ENCODE data around the gene PEPD. TPM values are rescaled to one million over a fixed set of nuclear protein-coding genes. Genes with fewer than 3 reads are reported as not detected.
"Not testable (repeated sequence)": the region's sequence is repeated elsewhere in the genome, so short reads cannot be mapped to it uniquely, and the experiment has no call there.

The PEPD gene
- total RNA-seq, 2 experiments from 2014 or later = 26.9 to 37.4 TPM

DNA sequence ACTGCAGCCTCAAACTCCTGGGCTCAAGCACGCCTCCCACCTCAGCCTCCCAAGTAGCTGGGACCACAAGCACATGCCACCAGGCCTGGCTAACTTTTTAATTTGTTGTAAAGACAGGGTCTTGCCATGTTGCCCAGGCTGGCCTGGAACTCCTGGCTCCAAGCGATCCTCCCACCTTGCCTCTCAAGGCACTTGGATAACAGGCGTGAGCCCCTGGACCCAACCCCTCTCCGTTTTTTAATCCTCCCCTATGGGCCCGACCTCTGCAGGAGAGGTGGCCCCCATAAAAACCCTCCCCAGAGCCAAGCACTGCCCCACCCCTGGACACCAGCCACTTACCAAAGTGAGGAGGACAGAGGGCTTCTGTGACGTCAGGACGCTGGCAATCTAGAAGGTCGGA is 28.6 kb downstream of the PEPD start:
- Mint-ChIP-seq H3K27me3 (no peaks in the 10 kb centered on the region), H3K9me3 (ENCODE audit: low read depth) (no peaks in the 10 kb centered on the region), H3K36me3 (ENCODE audit: low read depth) (peaks cover 2% of the 10 kb centered on the region), H3K27ac (no peak overlapping the region), H3K4me1 (no peaks in the 10 kb centered on the region), H3K4me3 (no peak overlapping the region)
- DNase-seq (no peak), ATAC-seq (no peak)
- intact Hi-C loops (cut with DNase I, micrococcal nuclease) = no loop called here
- ChIA-PET CTCF (no interaction called here), POLR2A (no interaction called here)

- no peak for DNase-seq
- Mint-ChIP-seq H3K27ac (no peak overlapping the region), H3K4me3 (no peak overlapping the region), H3K9me3 (ENCODE audit: low read depth) (no peaks in the 10 kb centered on the region), H3K36me3 (ENCODE audit: low read depth) (peaks cover 2% of the 10 kb centered on the region), H3K4me1 (no peaks in the 10 kb centered on the region), H3K27me3 (no peaks in the 10 kb centered on the region)
- no peak for ATAC-seq
- ChIA-PET POLR2A (no interaction called here), CTCF (interaction anchor here (0.5 kb wide), 1 partner anchor 85 kb away, joined by 3 read pairs; no protein-coding TSS in a partner anchor)
- intact Hi-C loops (cut with DNase I, micrococcal nuclease) = no loop called here
Observed at GRCh38 chr19:33492090-33492489, 29.5 kb downstream of the PEPD start.

DNA sequence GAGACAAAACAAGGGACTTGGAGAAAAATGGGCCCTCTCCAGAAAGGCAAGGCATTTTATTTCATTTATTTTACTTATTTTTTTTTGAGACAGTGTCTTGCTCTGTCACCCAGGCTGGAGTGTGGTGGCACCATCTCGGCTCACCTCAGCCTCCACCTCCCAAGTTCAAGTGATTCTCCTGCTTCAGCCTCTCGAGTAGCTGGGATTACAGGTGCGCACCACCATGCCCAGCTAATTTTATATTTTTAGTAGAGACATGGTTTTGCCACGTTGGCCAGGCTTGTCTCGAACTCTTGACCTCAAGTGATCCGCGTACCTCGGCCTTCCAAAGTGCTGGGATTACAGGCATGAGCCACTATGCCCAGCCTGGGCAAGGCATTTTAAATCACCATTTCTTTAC is 31.0 kb downstream of the PEPD start:
- intact Hi-C loops (cut with DNase I, micrococcal nuclease); POLR2A ChIA-PET; ATAC-seq; DNase-seq; H3K27ac Mint-ChIP-seq; H3K4me1 Mint-ChIP-seq; H3K9me3 Mint-ChIP-seq (ENCODE audit: low read depth); H3K27me3 Mint-ChIP-seq; CTCF ChIA-PET; H3K4me3 Mint-ChIP-seq: not testable (repeated sequence)
- H3K36me3 Mint-ChIP-seq (ENCODE audit: low read depth) = peaks cover 11% of the 10 kb centered on the region

DNA sequence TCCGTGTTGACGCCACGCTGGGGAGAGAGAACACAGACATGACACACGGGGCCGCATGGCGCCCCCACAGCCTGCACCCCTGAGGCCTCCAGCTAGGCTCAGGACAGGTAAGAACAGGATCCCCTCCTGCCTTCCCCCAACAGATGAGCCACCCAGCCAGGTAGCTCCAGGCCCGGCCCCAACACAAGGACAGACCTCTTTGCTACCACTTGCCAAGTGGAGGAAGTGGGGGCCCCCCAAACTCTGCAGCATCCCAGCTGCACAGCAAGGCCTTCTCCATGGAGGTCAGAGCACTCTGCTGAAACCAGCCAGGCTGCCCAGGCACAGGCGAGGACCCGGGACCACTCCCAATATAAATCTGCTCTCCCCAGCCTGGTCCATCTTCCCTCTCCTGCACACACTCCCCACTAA is 31.5 kb downstream of the PEPD start:
- no peaks in the 10 kb centered on the region for H3K9me3 Mint-ChIP-seq (ENCODE audit: low read depth)
- DNase-seq (no peak), ATAC-seq (no peak)
- no peak overlapping the region for H3K27ac Mint-ChIP-seq
- ChIA-PET CTCF (no interaction called here), POLR2A (no interaction called here)
- H3K36me3 Mint-ChIP-seq (ENCODE audit: low read depth) = peaks cover 15% of the 10 kb centered on the region
- H3K27me3 Mint-ChIP-seq = no peaks in the 10 kb centered on the region
- H3K4me3 Mint-ChIP-seq = no peak overlapping the region
- intact Hi-C loops (cut with DNase I, micrococcal nuclease) = no loop called here
- no peaks in the 10 kb centered on the region for H3K4me1 Mint-ChIP-seq

- no peak for DNase-seq
- ChIA-PET CTCF (interaction anchor here (1.7 kb wide), 1 partner anchor 289 kb away, joined by 4 read pairs; no protein-coding TSS in a partner anchor), POLR2A (no interaction called here)
- Mint-ChIP-seq H3K27me3 (no peaks in the 10 kb centered on the region), H3K9me3 (ENCODE audit: low read depth) (peaks cover 8% of the 10 kb centered on the region), H3K36me3 (ENCODE audit: low read depth) (peaks cover 27% of the 10 kb centered on the region), H3K27ac (no peak overlapping the region), H3K4me1 (no peaks in the 10 kb centered on the region), H3K4me3 (no peak overlapping the region)
- intact Hi-C loops (cut with DNase I, micrococcal nuclease) = no loop called here
- ATAC-seq = no peak
Observed at GRCh38 chr19:33488826-33489225, 32.8 kb downstream of the PEPD start.

GRCh38 chr19:33487901-33488800 is 33.4 kb downstream of the PEPD start:
- no peak for ATAC-seq
- POLR2A ChIA-PET = no interaction called here
- CTCF ChIA-PET = interaction anchor here (1.7 kb wide), 1 partner anchor 290 kb away, joined by 4 read pairs; no protein-coding TSS in a partner anchor
- peaks cover 9% of the 10 kb centered on the region for H3K9me3 Mint-ChIP-seq (ENCODE audit: low read depth)
- no peaks in the 10 kb centered on the region for H3K4me1 Mint-ChIP-seq
- intact Hi-C loops (cut with DNase I, micrococcal nuclease) = no loop called here
- no peak overlapping the region for H3K27ac Mint-ChIP-seq
- no peaks in the 10 kb centered on the region for H3K27me3 Mint-ChIP-seq
- peaks cover 32% of the 10 kb centered on the region for H3K36me3 Mint-ChIP-seq (ENCODE audit: low read depth)
- DNase-seq = no peak
- H3K4me3 Mint-ChIP-seq = no peak overlapping the region

GRCh38 chr19:33486936-33487811 is 34.4 kb downstream of the PEPD start:
- POLR2A ChIA-PET = no interaction called here
- peaks cover 17% of the 10 kb centered on the region for H3K9me3 Mint-ChIP-seq (ENCODE audit: low read depth)
- no peak overlapping the region for H3K27ac Mint-ChIP-seq
- H3K4me1 Mint-ChIP-seq = no peaks in the 10 kb centered on the region
- ATAC-seq (no peak), DNase-seq (no peak)
- no peaks in the 10 kb centered on the region for H3K27me3 Mint-ChIP-seq
- H3K4me3 Mint-ChIP-seq = no peak overlapping the region
- intact Hi-C loops (cut with DNase I, micrococcal nuclease) = no loop called here
- peaks cover 40% of the 10 kb centered on the region for H3K36me3 Mint-ChIP-seq (ENCODE audit: low read depth)
- CTCF ChIA-PET = interaction anchor here (0.7 to 1.7 kb wide), 2 partner anchors 291 to 541 kb away, joined by 3 to 4 read pairs; no protein-coding TSS in a partner anchor

DNA sequence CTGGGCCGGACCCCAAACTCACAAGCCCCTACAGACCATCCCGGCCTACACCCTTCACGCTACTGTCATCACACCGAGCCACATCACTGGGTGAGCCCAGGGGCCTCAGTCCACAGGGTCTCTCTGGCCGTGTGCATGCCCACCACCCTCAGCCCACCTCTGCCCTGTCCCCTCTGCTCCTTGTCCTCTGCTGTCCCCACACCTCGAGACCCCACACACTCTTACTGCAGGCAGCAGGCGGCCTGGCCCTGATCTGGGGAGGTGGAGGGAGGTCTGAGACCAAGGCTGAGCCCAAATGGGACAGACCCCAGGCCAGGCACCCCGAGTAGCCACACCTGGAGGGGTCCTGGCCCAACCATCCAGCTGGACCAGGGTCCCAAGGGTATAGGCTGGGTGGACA is 35.2 kb downstream of the PEPD start:
- no peak for ATAC-seq
- H3K27ac Mint-ChIP-seq = no peak overlapping the region
- peaks cover 43% of the 10 kb centered on the region for H3K36me3 Mint-ChIP-seq (ENCODE audit: low read depth)
- POLR2A ChIA-PET = no interaction called here
- no peaks in the 10 kb centered on the region for H3K4me1 Mint-ChIP-seq
- intact Hi-C loops (cut with DNase I, micrococcal nuclease) = no loop called here
- CTCF ChIA-PET = no interaction called here
- no peaks in the 10 kb centered on the region for H3K27me3 Mint-ChIP-seq
- no peak for DNase-seq
- H3K9me3 Mint-ChIP-seq (ENCODE audit: low read depth) = peaks cover 17% of the 10 kb centered on the region
- no peak overlapping the region for H3K4me3 Mint-ChIP-seq

GRCh38 chr19:33484226-33484774 is 37.3 kb downstream of the PEPD start:
- H3K4me1 Mint-ChIP-seq = no peaks in the 10 kb centered on the region

GRCh38 chr19:33482476-33482875 is 39.1 kb downstream of the PEPD start:
- DNase-seq (no peak), ATAC-seq (no peak)
- Mint-ChIP-seq H3K36me3 (ENCODE audit: low read depth) (peaks cover 70% of the 10 kb centered on the region), H3K27ac (no peak overlapping the region), H3K27me3 (no peaks in the 10 kb centered on the region), H3K4me3 (no peak overlapping the region), H3K9me3 (ENCODE audit: low read depth) (peaks cover 19% of the 10 kb centered on the region), H3K4me1 (no peaks in the 10 kb centered on the region)
- ChIA-PET CTCF (no interaction called here), POLR2A (no interaction called here)
- intact Hi-C loops (cut with DNase I, micrococcal nuclease) = no loop called here

More at GRCh38 chr19:33484226-33484774, 37.3 kb downstream of the PEPD start:
- ChIA-PET CTCF (no interaction called here), POLR2A (no interaction called here)
- ATAC-seq (no peak), DNase-seq (no peak)
- Mint-ChIP-seq H3K27ac (no peak overlapping the region), H3K36me3 (ENCODE audit: low read depth) (peaks cover 57% of the 10 kb centered on the region), H3K27me3 (no peaks in the 10 kb centered on the region), H3K4me3 (no peak overlapping the region), H3K9me3 (ENCODE audit: low read depth) (peaks cover 17% of the 10 kb centered on the region)
- intact Hi-C loops (cut with DNase I, micrococcal nuclease) = no loop called here

DNA sequence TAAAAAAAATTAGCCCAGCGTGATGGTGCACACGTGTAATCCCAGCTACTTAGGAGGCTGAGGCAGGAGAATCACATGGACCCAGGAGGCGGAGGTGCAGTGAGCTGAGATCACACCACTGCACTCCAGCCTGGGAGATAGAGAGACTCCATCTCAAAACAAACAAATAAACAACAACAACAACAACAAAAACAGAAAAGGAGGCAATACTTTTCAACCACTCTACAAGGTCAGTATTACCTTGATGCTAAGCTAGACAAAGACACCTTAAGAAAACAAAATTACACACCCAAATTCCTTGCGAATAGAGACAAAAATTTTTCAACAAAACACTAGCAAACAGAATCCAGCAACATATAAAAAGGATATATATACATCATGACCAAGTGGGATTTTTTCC is 39.7 kb downstream of the PEPD start:
- CTCF ChIA-PET = no interaction called here
- Mint-ChIP-seq H3K27ac (no peak overlapping the region), H3K36me3 (ENCODE audit: low read depth) (peaks cover 73% of the 10 kb centered on the region), H3K4me3 (no peak overlapping the region), H3K4me1 (no peaks in the 10 kb centered on the region), H3K9me3 (ENCODE audit: low read depth) (peaks cover 19% of the 10 kb centered on the region), H3K27me3 (no peaks in the 10 kb centered on the region)
- ATAC-seq (no peak), DNase-seq (no peak)
- intact Hi-C loops (cut with DNase I, micrococcal nuclease) = no loop called here
- POLR2A ChIA-PET = no interaction called here

Data from activated CD4-positive, alpha-beta T cell treated with anti-CD3 and anti-CD28 coated beads for 36 hours (primary cell).